T-helper 1 cell treated with Interleukin-12 subunit alpha and Interleukin-12 subunit beta and Interleukin-4 antibody, amounts not matched to agents 30 μg/mL and 1 μg/mL, for 36 hours (primary cell): ENCODE measurements around the gene BORCS5.
"Not testable (repeated sequence)": the region's sequence is repeated elsewhere in the genome, so short reads cannot be mapped to it uniquely, and the experiment has no call there.

Experiments used
- H3K27ac Mint-ChIP-seq: one replicate; pipeline ENCODE4 v1.8.0; 2021; ENCODE audit warnings: mild to moderate bottlenecking, mixed read lengths
- H3K27me3 Mint-ChIP-seq: one replicate; pipeline ENCODE4 v1.8.0; 2021; ENCODE audit warnings: low read depth, mixed read lengths
- H3K36me3 Mint-ChIP-seq: one replicate; pipeline ENCODE4 v1.8.0; 2021; ENCODE audit warnings: low read depth, mixed read lengths
- H3K4me1 Mint-ChIP-seq: one replicate; pipeline ENCODE4 v1.8.0; 2021; ENCODE audit warnings: low read depth, mixed read lengths
- H3K4me3 Mint-ChIP-seq: one replicate; pipeline ENCODE4 v1.8.0; 2021; ENCODE audit warnings: mild to moderate bottlenecking, moderate library complexity, mixed read lengths
- H3K9me3 Mint-ChIP-seq: one replicate; pipeline ENCODE4 v1.8.0; 2021; ENCODE audit warnings: mixed read lengths

BORCS5 gene

GRCh38 chr12:12338527-12339168, 18.2 kb upstream of the BORCS5 start:
- H3K9me3 Mint-ChIP-seq: no peaks in the 10 kb centered on the region
- H3K36me3 Mint-ChIP-seq: no peaks in the 10 kb centered on the region
- H3K27me3 Mint-ChIP-seq: peaks cover 3% of the 10 kb centered on the region
- peaks cover 31% of the 10 kb centered on the region for H3K4me1 Mint-ChIP-seq
- peak overlapping the region; percentile 42 for H3K27ac Mint-ChIP-seq
- no peak overlapping the region for H3K4me3 Mint-ChIP-seq

DNA sequence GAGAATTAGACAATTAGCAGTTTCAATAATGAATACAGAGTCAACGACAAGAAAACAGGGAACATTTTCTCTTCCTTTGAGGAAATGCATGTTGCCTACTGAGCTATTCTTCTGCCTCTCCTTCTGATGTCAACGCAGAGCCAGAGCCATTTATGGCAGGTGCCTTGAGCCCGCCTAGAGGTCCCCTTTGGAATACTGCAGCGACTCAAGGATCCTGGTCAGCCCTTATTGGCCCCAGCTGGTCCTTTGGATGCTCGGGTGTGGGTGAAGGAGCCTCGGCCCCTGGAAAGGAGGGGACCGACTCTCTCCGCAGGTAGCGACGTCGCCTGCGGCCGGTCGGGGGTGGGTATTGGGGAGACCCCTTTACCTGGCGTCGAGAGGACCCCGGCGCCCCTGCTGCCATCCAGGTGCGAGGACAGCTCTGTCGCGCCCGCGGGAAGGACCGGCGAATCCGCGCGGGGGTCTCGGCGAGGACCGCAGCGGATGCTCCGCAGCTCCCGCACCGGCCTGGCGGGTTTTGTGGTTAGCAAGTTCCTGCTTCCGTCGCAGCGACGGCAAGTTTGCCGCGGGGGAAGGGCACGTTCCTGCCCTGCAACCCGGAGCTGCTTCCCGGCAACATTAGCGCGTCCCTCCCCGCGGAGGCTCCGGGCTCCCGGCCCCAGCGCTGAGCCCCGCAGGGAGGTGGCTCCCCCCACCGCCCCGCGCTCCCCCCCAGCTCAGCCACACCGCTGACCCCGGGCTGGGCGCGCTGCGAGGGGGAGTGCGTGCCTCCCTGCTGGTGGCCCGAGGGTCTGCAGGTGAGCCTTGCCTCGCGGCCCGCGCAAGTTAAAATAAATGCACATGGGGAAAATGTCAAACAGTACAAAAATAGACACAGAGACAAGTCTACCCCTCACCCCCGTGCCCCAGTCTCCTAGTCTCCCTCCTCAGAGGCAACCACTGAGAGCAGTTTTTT, 6.9 kb upstream of the BORCS5 start, which contains the start of gene MANSC1:
TSS of gene MANSC1 (minus strand) at position 532 of the 955 bp plus-strand sequence. CDS start 6,928 bp downstream, outside the sequence.
- Mint-ChIP-seq H3K36me3 (no peaks in the 10 kb centered on the region), H3K9me3 (no peaks in the 10 kb centered on the region), H3K4me1 (peaks cover 25% of the 10 kb centered on the region), H3K27ac (peak within 1 kb of the TSS; percentile 57), H3K4me3 (peak within 1 kb of the TSS; percentile 61), H3K27me3 (peaks cover 3% of the 10 kb centered on the region)

DNA sequence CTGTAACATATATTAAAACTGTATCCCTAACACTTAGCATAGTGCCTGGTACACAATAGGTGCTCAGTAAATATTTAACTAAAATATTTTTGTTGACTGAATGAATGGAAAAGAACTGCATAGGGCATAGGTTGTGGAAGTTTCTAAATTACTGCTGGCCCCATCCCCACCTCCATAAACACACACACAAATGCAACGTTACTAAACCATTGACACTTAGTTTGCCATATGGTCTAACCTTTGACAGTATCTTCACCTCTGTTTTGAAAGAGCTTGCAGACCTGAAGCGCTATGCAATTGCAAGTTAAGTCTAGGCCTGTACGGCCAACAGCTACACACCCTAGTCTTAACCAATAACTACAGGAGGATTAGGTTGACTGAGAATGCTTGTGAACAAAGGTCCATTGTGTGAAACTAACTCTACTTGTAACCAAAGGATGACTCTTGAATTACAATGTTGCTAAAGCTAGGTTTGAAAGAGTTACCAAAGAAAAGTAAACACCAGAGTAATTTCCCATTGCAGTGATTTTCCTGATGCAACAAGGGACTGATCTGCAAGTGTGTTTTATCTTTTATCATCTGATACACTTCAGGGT, 5.9 kb upstream of the BORCS5 start:
- Mint-ChIP-seq H3K4me1 (peaks cover 28% of the 10 kb centered on the region), H3K36me3 (no peaks in the 10 kb centered on the region), H3K9me3 (no peaks in the 10 kb centered on the region), H3K27ac (peak overlapping the region; percentile 20), H3K4me3 (peak overlapping the region; percentile 36), H3K27me3 (no peaks in the 10 kb centered on the region)

DNA sequence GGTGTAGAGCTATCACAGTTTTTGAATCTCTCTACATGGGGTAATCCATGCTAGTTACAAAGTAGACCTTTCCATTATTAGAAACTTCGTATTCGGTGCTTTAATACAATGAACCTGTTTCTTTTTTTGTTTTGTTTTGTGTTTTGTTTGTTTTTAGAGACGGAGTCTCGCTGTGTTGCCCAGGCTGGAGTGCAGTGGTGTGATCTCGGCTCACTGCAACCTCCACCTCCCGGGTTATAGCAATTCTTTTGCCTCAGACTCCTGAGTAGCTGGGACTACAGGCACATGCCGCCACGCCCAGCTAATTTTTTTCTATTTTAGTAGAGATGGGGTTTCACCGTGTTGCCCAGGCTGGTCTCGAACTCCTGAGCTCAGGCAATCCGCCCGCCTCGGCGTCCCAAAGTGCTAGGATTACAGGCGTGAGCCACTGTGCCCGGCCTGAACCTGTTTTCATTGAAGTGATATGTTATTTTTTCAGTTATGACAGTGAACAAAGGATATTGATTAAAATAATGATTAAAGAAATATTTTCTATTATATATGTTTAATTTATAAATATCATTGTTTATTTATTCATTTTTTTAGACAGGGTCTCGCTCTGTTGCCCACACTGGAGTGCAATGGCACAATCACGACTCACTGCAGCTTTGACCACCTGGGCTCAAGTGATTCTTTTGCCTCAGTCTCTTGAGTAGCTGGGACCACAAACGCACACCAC, 5.3 kb upstream of the BORCS5 start:
- not testable (repeated sequence) for H3K27ac Mint-ChIP-seq, H3K4me3 Mint-ChIP-seq, H3K27me3 Mint-ChIP-seq, H3K36me3 Mint-ChIP-seq, H3K9me3 Mint-ChIP-seq
- H3K4me1 Mint-ChIP-seq: peaks cover 31% of the 10 kb centered on the region

DNA sequence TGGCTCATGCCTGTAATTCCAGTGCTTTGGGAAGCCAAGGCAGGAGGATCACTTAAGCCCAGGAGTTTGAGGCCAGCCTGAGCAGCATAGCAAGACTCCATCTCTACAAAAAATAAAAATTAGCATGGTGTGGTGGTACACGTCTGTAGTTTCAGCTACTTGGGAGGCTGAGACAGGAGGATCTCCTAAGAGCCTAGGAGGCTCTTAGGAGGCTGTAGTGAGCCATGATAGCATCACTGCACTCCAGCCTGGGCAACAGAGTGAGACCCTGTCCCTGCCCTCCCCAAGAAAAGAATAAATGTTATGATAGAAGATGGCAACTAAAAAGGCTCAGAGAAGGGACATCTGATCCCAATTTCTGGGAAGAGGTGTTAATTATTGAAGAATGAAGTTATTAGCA, 3.6 kb upstream of the BORCS5 start:
- no peak overlapping the region for H3K4me3 Mint-ChIP-seq
- H3K9me3 Mint-ChIP-seq: no peaks in the 10 kb centered on the region
- peaks cover 1% of the 10 kb centered on the region for H3K36me3 Mint-ChIP-seq
- H3K27ac Mint-ChIP-seq: no peak overlapping the region
- H3K4me1 Mint-ChIP-seq: peaks cover 37% of the 10 kb centered on the region
- H3K27me3 Mint-ChIP-seq: no peaks in the 10 kb centered on the region

DNA sequence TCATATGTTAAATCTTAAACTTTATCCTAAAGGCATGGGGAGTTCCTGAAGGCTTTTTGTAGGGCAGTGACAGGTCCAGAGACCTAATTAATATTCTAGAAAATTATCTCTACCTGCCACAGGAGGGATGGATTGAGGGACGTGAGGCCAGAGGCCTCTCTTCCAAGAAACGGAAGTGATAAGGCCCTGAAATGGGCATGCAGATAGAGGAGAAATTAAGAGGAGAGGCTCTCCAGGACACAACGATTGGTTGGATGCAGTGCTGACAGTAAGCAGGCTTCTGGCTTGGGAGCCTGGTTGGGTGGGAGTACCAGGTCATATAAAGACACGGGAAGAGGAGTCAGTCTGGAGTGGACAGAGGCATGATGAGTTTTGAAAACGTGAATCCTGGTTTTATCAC, 3.1 kb upstream of the BORCS5 start:
- no peak overlapping the region for H3K4me3 Mint-ChIP-seq
- H3K36me3 Mint-ChIP-seq: peaks cover 1% of the 10 kb centered on the region
- H3K27ac Mint-ChIP-seq: no peak overlapping the region
- no peaks in the 10 kb centered on the region for H3K9me3 Mint-ChIP-seq
- H3K4me1 Mint-ChIP-seq: peaks cover 42% of the 10 kb centered on the region
- no peaks in the 10 kb centered on the region for H3K27me3 Mint-ChIP-seq

DNA sequence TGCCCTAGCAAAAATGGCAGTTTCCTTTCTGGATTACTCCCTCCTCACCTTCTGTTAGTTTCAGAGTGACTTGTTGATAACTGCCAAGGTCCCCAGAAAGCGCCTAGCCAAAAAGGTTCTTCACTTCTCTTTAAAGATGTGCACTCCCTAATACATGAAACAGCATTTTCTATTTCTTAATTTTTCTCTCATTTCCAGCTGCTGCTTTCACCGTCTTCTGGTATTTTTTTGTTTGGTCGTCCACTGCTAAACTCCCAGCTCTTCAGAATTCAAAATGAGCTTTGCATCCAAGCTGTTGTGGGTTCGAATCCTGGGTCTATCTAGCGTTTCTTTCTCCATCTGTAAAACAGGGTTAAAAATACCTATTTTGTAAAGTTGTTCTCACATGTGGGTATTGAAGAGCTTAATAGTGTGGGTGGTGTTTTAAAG, 397 bp upstream of the BORCS5 start:
- peak overlapping the region; percentile 99 for H3K27ac Mint-ChIP-seq
- H3K36me3 Mint-ChIP-seq: peaks cover 4% of the 10 kb centered on the region
- peaks cover 35% of the 10 kb centered on the region for H3K4me1 Mint-ChIP-seq
- H3K4me3 Mint-ChIP-seq: peak overlapping the region; percentile 93
- H3K27me3 Mint-ChIP-seq: no peaks in the 10 kb centered on the region
- H3K9me3 Mint-ChIP-seq: no peaks in the 10 kb centered on the region

GRCh38 chr12:12357719-12358461, 1.0 kb downstream of the BORCS5 start:
- H3K4me3 Mint-ChIP-seq: peak overlapping the region; percentile 93
- H3K4me1 Mint-ChIP-seq: peaks cover 41% of the 10 kb centered on the region
- H3K9me3 Mint-ChIP-seq: no peaks in the 10 kb centered on the region
- peak overlapping the region; percentile 99 for H3K27ac Mint-ChIP-seq
- no peaks in the 10 kb centered on the region for H3K27me3 Mint-ChIP-seq
- peaks cover 9% of the 10 kb centered on the region for H3K36me3 Mint-ChIP-seq

GRCh38 chr12:12358528-12358927, 1.6 kb downstream of the BORCS5 start:
- H3K9me3 Mint-ChIP-seq: no peaks in the 10 kb centered on the region
- peak overlapping the region; percentile 93 for H3K4me3 Mint-ChIP-seq
- peaks cover 40% of the 10 kb centered on the region for H3K4me1 Mint-ChIP-seq
- H3K27me3 Mint-ChIP-seq: no peaks in the 10 kb centered on the region
- peaks cover 10% of the 10 kb centered on the region for H3K36me3 Mint-ChIP-seq
- H3K27ac Mint-ChIP-seq: peak overlapping the region; percentile 99

GRCh38 chr12:12364787-12365445, 8.0 kb downstream of the BORCS5 start:
- Mint-ChIP-seq H3K27ac (no peak overlapping the region), H3K36me3 (peaks cover 31% of the 10 kb centered on the region), H3K4me3 (no peak overlapping the region), H3K27me3 (no peaks in the 10 kb centered on the region), H3K9me3 (no peaks in the 10 kb centered on the region), H3K4me1 (peaks cover 40% of the 10 kb centered on the region)

GRCh38 chr12:12365446-12365802, 8.5 kb downstream of the BORCS5 start:
- Mint-ChIP-seq H3K27me3 (no peaks in the 10 kb centered on the region), H3K9me3 (no peaks in the 10 kb centered on the region), H3K4me3 (no peak overlapping the region), H3K4me1 (peaks cover 40% of the 10 kb centered on the region), H3K36me3 (peaks cover 31% of the 10 kb centered on the region), H3K27ac (no peak overlapping the region)

GRCh38 chr12:12365931-12366431, 9.1 kb downstream of the BORCS5 start:
- peaks cover 31% of the 10 kb centered on the region for H3K36me3 Mint-ChIP-seq
- no peaks in the 10 kb centered on the region for H3K9me3 Mint-ChIP-seq
- peaks cover 40% of the 10 kb centered on the region for H3K4me1 Mint-ChIP-seq
- H3K27me3 Mint-ChIP-seq: no peaks in the 10 kb centered on the region
- H3K4me3 Mint-ChIP-seq: no peak overlapping the region
- no peak overlapping the region for H3K27ac Mint-ChIP-seq
